Keratinocyte (primary cell): ENCODE data around the gene CLMN.

ENCODE experiments used
- CTCF ChIP-seq, 3 experiments: IDR thresholded peaks in 1 of 3; conservative IDR thresholded peaks in 1 of 3; optimal IDR thresholded peaks in 1 of 3; 2 replicates in 2 of 3; 3 replicates in 1 of 3; pipeline versions ENCODE3 to v1.5.1; 2011; ENCODE audit warnings: low read length in 3 of 3, mild to moderate bottlenecking in 3 of 3, moderate library complexity in 2 of 3, control low read depth in 1 of 3, inconsistent platforms in 1 of 3; ENCODE audit not compliant: insufficient read depth in 2 of 3; ENCODE audit errors: extremely low read depth in 1 of 3
- EZH2 ChIP-seq: IDR thresholded peaks from one replicate; pipeline ENCODE4 v1.6.1; 2012; ENCODE audit warnings: inconsistent platforms, mild to moderate bottlenecking, low read length, moderate library complexity

GRCh38 chr14:95246870-95247269 is 72.8 kb downstream of the CLMN start:
- no peak for TF ChIP-seq CTCF (optimal IDR thresholded peaks at IDR 0.05 in 1 of 3, IDR thresholded peaks at IDR 0.05 in 1 of 3, conservative IDR thresholded peaks at IDR 0.05 in 1 of 3; ENCODE audit: extremely low read depth in 1 of 3, insufficient read depth in 2 of 3, low read length in 3 of 3)
- TF ChIP-seq EZH2 = no peak
